Measurements from ENCODE around the gene MLEC. TPM values are rescaled to one million over a fixed set of nuclear protein-coding genes. Genes with fewer than 3 reads are reported as not detected.

MLEC gene
- total and polyA plus RNA-seq, 9 of the 15 experiments (the other 6 are each of a cell fraction or from before 2014, with no cell fraction given): 18.5 to 108 (median 57.8) TPM

DNA sequence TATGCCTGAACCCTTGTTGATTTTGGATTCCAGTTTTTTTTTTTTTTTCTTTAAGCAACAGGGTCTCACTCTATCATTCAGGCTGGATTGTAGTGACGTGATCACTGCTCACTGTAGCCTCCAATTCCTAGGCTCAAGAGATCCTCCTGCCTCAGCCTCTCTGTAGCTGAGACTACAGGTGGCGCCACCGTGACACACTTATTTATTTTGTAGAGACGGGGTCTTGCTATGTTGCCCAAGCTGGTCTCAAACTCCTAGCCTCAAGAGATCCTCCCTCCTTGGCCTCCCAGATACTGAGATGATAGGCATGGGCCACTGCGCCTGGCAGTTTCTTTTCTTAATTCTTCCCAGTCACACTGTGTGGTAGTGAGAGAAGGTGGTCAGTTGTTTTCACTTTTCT lies 63.9 kb downstream of the MLEC start (continued):
- TF ChIP-seq ZNF79 (CRISPR knock-in tag; IDR thresholded peaks at IDR 0.05; ENCODE audit: low read depth) (no peak), BCOR (IDR thresholded peaks at IDR 0.05) (peak; percentile 41; the same call in 1 of the 2 replicates)

- H3K27ac ChIP-seq (ENCODE audit: extremely low read depth, low read depth, low read length): no peak overlapping the region
- peaks cover 3 to 5% of the 10 kb centered on the region in 2 experiments; a peak in 2 of 5 replicates for H3K4me1 ChIP-seq (replicated peaks in 1 of 2; ENCODE audit: control insufficient read depth in 2 of 2, insufficient read depth in 2 of 2, low read length in 2 of 2)
- in situ Hi-C loops (cut with MboI): no loop called here
- POLR2A ChIA-PET: interaction anchor here (0.6 to 1.2 kb wide), 5 partner anchors 11 to 888 kb away, joined by 3 to 4 read pairs (median 3); partner anchors contain the start of gene PLA2G1B
- H4K20me1 ChIP-seq (replicated peaks; ENCODE audit: control insufficient read depth, insufficient read depth, low read length): no peaks in the 10 kb centered on the region
- ATAC-seq (peak; percentile 62), DNase-seq (ENCODE audit: extremely low read depth in 1 of 4, low spot score in 3 of 4) (peak in 1 of 4 experiments; percentile 27), FAIRE-seq (peak; percentile 55)
- no peaks in the 10 kb centered on the region for H3K36me3 ChIP-seq (ENCODE audit: control insufficient read depth, insufficient read depth, low read length)
- H3K27me3 ChIP-seq (ENCODE audit: control insufficient read depth in 2 of 2, insufficient read depth in 2 of 2, low read length in 2 of 2): no peaks in the 10 kb centered on the region
- CTCF ChIA-PET (ENCODE audit: low intra/inter-chr PET ratio): no interaction called here
- BruUV-seq (replicated peaks): no TSS peak
- H3K4me2 ChIP-seq (ENCODE audit: insufficient read depth, low read length): no peak overlapping the region
- no peaks in the 10 kb centered on the region for H3K9me1 ChIP-seq (ENCODE audit: control insufficient read depth, insufficient read depth, low read length)
- peak overlapping the region; percentile 11; the same call in 1 of the 2 replicates for H2AFZ ChIP-seq (ENCODE audit: low read depth, low read length)
- H3K79me2 ChIP-seq (ENCODE audit: control insufficient read depth, insufficient read depth, low read length): no peaks in the 10 kb centered on the region
- H3K4me3 ChIP-seq: no peak overlapping the region
- H3K9me3 ChIP-seq (replicated peaks; ENCODE audit: control insufficient read depth, insufficient read depth, low read depth, low read length): no peaks in the 10 kb centered on the region
- WGBS (ENCODE audit: insufficient coverage, low coverage, missing lambda C conversion rate): 41% methylated on average over 9 of the region's 9 CpGs
- intact Hi-C loops (cut with micrococcal nuclease): loop anchor here (2.0 kb wide), 1 partner anchor 219 kb away; no protein-coding TSS in a partner anchor
- peak overlapping the region in 1 of 2 experiments; percentile 33; a peak in 1 of 4 replicates for H3K9ac ChIP-seq (ENCODE audit: insufficient read depth in 1 of 2, low read depth in 2 of 2, low read length in 2 of 2)
- no peak for TF ChIP-seq FOXM1 (IDR thresholded peaks at IDR 0.05; ENCODE audit: low read depth)
- no peak for TF ChIP-seq FOXM1 (CRISPR knock-in tag; IDR thresholded peaks at IDR 0.05; ENCODE audit: low read depth)
- no peak for TF ChIP-seq PRDM10 (IDR thresholded peaks at IDR 0.05; ENCODE audit: partially characterized antibody)
- TF ChIP-seq SRSF1 (IDR thresholded peaks at IDR 0.05; ENCODE audit: low read depth, low read length): no peak
- no peak for TF ChIP-seq CREM (IDR thresholded peaks at IDR 0.05; ENCODE audit: low read depth)
- no peak for TF ChIP-seq ATF4 (CRISPR knock-in tag; IDR thresholded peaks at IDR 0.05)
- peak; percentile 33; the same call in 1 of the 2 replicates for TF ChIP-seq SOX6 (IDR thresholded peaks at IDR 0.05)
- TF ChIP-seq STAG1 (CRISPR knock-in tag; IDR thresholded peaks at IDR 0.05; ENCODE audit: borderline replicate concordance): no peak
- no peak for TF ChIP-seq ZNF3 (CRISPR knock-in tag; IDR thresholded peaks at IDR 0.05)
- TF ChIP-seq, protein P1, sequence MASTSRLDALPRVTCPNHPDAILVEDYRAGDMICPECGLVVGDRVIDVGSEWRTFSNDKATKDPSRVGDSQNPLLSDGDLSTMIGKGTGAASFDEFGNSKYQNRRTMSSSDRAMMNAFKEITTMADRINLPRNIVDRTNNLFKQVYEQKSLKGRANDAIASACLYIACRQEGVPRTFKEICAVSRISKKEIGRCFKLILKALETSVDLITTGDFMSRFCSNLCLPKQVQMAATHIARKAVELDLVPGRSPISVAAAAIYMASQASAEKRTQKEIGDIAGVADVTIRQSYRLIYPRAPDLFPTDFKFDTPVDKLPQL (IDR thresholded peaks at IDR 0.05; ENCODE audit: extremely low read depth, insufficient read length): no peak
- TF ChIP-seq ZFP91 (CRISPR knock-in tag; IDR thresholded peaks at IDR 0.05): no peak
- no peak for TF ChIP-seq SMAD2 (IDR thresholded peaks at IDR 0.05; ENCODE audit: low read depth, low read length)
- no peak for TF ChIP-seq NR4A1 (CRISPR knock-in tag; IDR thresholded peaks at IDR 0.05)
- TF ChIP-seq NR4A1 (tag; IDR thresholded peaks at IDR 0.05): no peak
These were observed 64.4 kb downstream of the MLEC start for GRCh38 chr12:120751389-120751788.
